ENCODE data around the gene TM9SF1. TPM values are rescaled to one million over a fixed set of nuclear protein-coding genes. Genes with fewer than 3 reads are reported as not detected.

The TM9SF1 gene
- total RNA-seq, 2 experiments from 2014 or later = 20.7 to 22.5 TPM

DNA sequence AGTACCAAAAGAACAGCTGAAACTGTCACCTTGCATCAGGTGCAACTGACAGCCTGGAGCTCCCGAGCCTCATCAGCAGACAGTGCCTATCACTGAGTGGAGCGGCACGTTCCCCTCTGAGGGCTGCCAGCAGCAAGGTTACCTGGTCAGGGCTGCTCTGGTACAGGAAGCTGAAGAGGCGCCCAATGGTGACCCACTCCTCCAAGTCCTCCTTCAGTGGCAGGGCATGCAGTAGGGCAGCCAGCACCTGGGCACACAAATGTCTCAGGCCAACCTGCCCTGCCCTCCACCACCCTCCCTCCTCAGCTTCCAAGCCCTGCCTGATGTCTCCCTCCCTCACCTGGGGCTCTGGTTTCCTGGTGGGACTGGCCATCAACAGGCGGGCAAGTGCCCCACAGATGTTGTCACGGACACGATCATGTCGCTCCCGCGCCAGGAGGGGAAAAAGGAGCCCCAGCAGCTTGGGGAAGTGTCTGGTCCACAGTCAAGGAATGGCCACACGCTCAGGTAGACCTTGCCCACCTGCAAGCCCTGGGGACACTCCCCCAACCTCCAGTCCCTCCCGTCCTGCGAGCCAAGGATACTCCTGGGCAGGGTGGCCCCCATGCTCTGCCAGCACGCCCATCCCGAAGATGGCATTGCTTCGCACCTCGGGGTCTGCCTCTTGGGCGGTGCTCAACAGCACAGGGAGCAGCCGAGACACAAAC, 13.7 kb downstream of the TM9SF1 start:
- Mint-ChIP-seq H3K9me3 (no peaks in the 10 kb centered on the region), H3K4me1 (peaks cover 4% of the 10 kb centered on the region), H3K36me3 (peaks cover 11% of the 10 kb centered on the region), H3K27me3 (no peaks in the 10 kb centered on the region), H3K4me3 (no peak overlapping the region), H3K27ac (peak overlapping the region; percentile 2)
- DNase-seq = no peak

DNA sequence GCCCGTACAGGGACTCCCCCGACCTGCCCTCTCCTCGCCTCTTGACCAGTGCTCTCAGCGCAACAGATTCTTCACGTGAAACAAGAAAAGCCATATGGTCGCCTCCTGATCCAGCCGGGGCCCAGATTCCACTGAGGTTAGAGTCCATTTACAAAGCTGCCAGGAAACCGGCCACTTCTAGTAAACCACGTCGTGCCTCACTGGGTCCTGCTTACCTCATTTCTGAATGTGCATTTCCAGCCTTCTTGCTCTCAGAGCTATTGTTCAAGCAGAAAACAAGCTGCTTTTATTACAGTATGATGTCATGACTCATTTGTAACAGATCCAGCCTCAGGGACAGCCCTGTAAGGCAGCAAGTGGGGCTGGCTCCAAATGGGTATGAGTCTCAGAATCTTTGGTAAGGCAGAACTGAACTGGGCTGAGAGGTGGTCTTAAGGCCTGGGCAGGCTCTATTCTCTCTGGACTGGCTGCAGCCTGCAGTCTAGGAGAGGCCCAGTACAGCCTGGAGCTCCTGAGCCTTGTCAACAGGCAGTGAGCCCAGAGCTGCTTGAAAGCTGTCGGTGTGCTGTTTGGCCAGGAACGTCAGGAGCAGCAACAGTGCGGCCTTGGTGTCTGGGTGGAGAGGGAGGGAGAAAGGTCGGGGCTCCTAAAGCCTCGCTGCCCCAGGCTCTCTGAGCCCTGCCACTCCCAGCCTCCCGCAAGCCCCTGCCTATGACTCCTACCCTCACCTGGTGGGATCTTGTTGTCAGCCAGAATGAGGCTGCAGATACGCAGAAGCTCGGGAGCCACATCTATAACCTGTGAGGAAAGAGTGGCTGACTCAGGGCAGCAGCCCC, 15.1 kb downstream of the TM9SF1 start:
- H3K27ac Mint-ChIP-seq = peak overlapping the region; percentile 35
- no peaks in the 10 kb centered on the region for H3K9me3 Mint-ChIP-seq
- peaks cover 5% of the 10 kb centered on the region for H3K36me3 Mint-ChIP-seq
- DNase-seq = no peak
- H3K4me3 Mint-ChIP-seq = no peak overlapping the region
- no peaks in the 10 kb centered on the region for H3K27me3 Mint-ChIP-seq
- peaks cover 3% of the 10 kb centered on the region for H3K4me1 Mint-ChIP-seq

GRCh38 chr14:24179294-24179960, 15.8 kb downstream of the TM9SF1 start:
- H3K4me3 Mint-ChIP-seq = no peak overlapping the region
- DNase-seq = no peak
- H3K9me3 Mint-ChIP-seq = no peaks in the 10 kb centered on the region
- H3K36me3 Mint-ChIP-seq = peaks cover 4% of the 10 kb centered on the region
- no peaks in the 10 kb centered on the region for H3K27me3 Mint-ChIP-seq
- peak overlapping the region; percentile 35 for H3K27ac Mint-ChIP-seq
- peaks cover 10% of the 10 kb centered on the region for H3K4me1 Mint-ChIP-seq

- no peak for DNase-seq
- peaks cover 4% of the 10 kb centered on the region for H3K36me3 Mint-ChIP-seq
- no peak overlapping the region for H3K4me3 Mint-ChIP-seq
- peaks cover 10% of the 10 kb centered on the region for H3K4me1 Mint-ChIP-seq
- no peaks in the 10 kb centered on the region for H3K9me3 Mint-ChIP-seq
- no peaks in the 10 kb centered on the region for H3K27me3 Mint-ChIP-seq
- no peak overlapping the region for H3K27ac Mint-ChIP-seq
Observed at GRCh38 chr14:24178399-24179178, 16.7 kb downstream of the TM9SF1 start.

GRCh38 chr14:24177891-24178290, 17.4 kb downstream of the TM9SF1 start:
- Mint-ChIP-seq H3K36me3 (peaks cover 8% of the 10 kb centered on the region), H3K27ac (no peak overlapping the region)

GRCh38 chr14:24177041-24177825, 18.0 kb downstream of the TM9SF1 start:
- Mint-ChIP-seq H3K27me3 (no peaks in the 10 kb centered on the region), H3K9me3 (no peaks in the 10 kb centered on the region), H3K4me3 (no peak overlapping the region), H3K27ac (peak overlapping the region; percentile 6), H3K36me3 (peaks cover 8% of the 10 kb centered on the region), H3K4me1 (peaks cover 8% of the 10 kb centered on the region)
- no peak for DNase-seq

More at GRCh38 chr14:24177891-24178290, 17.4 kb downstream of the TM9SF1 start:
- Mint-ChIP-seq H3K4me3 (no peak overlapping the region), H3K4me1 (peaks cover 10% of the 10 kb centered on the region), H3K27me3 (no peaks in the 10 kb centered on the region), H3K9me3 (no peaks in the 10 kb centered on the region)
- no peak for DNase-seq

- Mint-ChIP-seq H3K4me1 (peaks cover 11% of the 10 kb centered on the region), H3K36me3 (peaks cover 10% of the 10 kb centered on the region), H3K27me3 (no peaks in the 10 kb centered on the region), H3K27ac (no peak overlapping the region), H3K4me3 (no peak overlapping the region), H3K9me3 (no peaks in the 10 kb centered on the region)
- no peak for DNase-seq
Observed at GRCh38 chr14:24176599-24176998, 18.6 kb downstream of the TM9SF1 start.

DNA sequence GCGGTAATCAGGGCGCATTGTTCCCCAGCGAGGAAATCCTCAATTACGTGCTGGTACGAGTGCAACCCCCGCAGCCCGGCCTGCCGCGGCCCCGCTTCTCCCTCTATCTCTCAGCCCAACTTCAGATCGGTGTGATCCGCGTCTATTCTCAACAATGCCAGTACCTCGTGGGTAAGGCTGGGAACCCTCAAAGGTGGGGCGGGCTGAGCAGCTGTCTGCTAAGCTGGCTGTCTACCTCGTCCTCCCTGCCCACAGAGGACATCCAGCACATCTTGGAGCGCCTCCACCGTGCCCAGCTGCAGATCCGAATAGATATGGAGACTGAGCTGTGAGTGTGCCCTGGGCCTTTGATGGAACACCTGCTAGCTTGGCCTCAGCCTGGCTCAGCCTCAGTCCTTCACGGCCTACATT, 22.4 kb downstream of the TM9SF1 start:
- DNase-seq = no peak
- H3K9me3 Mint-ChIP-seq = no peaks in the 10 kb centered on the region
- peak overlapping the region; percentile 78 for H3K4me3 Mint-ChIP-seq
- H3K36me3 Mint-ChIP-seq = peaks cover 23% of the 10 kb centered on the region
- peak overlapping the region; percentile 25 for H3K27ac Mint-ChIP-seq
- H3K4me1 Mint-ChIP-seq = peaks cover 18% of the 10 kb centered on the region
- H3K27me3 Mint-ChIP-seq = no peaks in the 10 kb centered on the region

DNA sequence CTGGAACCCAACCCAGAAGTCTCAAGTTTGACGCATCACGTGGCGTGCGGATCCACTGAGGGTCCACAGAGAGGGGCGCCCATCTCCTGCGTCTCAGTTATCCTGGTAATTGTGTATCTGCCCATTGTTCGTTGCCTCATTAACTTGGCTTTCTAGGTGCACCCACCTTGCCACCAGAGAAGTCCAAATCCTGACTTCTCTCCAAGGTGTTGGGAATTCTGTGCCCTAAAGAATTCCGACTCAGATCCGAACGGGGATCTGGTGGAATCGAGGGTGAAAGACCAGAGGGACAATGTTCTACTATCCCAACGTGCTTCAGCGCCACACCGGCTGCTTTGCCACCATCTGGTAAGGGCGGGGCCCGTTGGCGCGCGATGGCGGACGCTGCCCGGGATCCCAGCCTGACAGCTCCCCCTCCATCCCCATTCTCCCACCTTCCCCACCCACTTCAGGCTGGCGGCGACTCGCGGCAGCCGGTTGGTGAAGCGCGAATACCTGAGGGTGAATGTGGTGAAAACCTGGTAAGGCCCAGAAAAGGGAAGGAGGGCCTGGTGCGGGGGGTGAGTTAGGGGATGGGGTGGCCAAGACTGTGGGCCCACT, 22.9 kb downstream of the TM9SF1 start:
- Mint-ChIP-seq H3K4me1 (peaks cover 18% of the 10 kb centered on the region), H3K27ac (peak overlapping the region; percentile 54), H3K4me3 (peak overlapping the region; percentile 78), H3K36me3 (peaks cover 26% of the 10 kb centered on the region), H3K9me3 (no peaks in the 10 kb centered on the region), H3K27me3 (no peaks in the 10 kb centered on the region)
- DNase-seq = no peak

DNA sequence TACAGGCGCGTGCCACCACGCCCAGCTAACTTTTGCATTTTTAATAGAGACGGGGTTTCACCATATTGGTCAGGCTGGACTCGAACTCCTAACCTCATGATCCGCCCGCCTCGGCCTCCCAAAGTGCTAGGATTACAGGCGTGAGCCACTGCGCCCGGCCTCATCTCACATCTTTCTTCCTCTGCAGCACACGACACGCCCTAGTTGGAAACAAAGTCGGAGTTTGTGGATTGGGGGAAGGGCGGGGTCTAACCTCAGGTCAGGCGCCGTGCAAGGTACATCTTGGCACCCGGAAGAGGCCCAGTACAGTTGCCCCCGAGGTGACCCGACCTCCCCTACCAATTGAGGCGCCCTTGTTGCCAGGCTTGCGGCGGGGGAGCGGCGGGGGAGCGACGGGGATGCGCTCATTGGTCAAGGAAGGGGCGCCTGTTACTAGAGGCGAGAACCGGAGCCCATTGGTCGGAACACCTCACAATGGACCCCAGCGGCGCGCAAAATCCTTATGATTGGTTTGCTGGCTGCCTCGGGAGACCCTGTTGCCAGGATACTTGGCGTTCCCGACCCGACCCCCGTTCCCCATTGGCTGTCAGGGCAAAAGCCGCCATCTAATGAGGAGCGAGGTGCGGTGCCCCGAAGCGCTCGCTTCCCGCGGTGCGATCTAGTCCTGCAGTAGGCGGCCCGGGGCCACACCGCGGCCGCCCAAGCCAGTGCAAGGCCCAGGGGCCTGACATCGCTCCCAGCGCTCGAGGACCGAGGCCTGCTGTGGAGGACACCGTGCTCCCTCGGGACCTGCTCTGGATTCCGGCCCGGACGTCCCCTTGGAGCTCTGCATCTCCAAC, 23.6 kb downstream of the TM9SF1 start, which contains the start of gene REC8:
TSS of gene REC8 (plus strand) at position 659 of the 839 bp plus-strand sequence. CDS start 473 bp downstream, outside the sequence.
- no peaks in the 10 kb centered on the region for H3K9me3 Mint-ChIP-seq
- no peaks in the 10 kb centered on the region for H3K27me3 Mint-ChIP-seq
- DNase-seq = peak; percentile 83
- H3K27ac Mint-ChIP-seq = peak within 1 kb of the TSS; percentile 83
- H3K36me3 Mint-ChIP-seq = peaks cover 31% of the 10 kb centered on the region
- peak within 1 kb of the TSS; percentile 78 for H3K4me3 Mint-ChIP-seq
- peaks cover 22% of the 10 kb centered on the region for H3K4me1 Mint-ChIP-seq

GRCh38 chr14:24167469-24168114, 27.6 kb downstream of the TM9SF1 start:
- H3K4me3 Mint-ChIP-seq = no peak overlapping the region
- H3K27me3 Mint-ChIP-seq = no peaks in the 10 kb centered on the region
- peaks cover 36% of the 10 kb centered on the region for H3K4me1 Mint-ChIP-seq
- H3K9me3 Mint-ChIP-seq = no peaks in the 10 kb centered on the region
- peak overlapping the region; percentile 44 for H3K27ac Mint-ChIP-seq
- peaks cover 49% of the 10 kb centered on the region for H3K36me3 Mint-ChIP-seq
- no peak for DNase-seq

DNA sequence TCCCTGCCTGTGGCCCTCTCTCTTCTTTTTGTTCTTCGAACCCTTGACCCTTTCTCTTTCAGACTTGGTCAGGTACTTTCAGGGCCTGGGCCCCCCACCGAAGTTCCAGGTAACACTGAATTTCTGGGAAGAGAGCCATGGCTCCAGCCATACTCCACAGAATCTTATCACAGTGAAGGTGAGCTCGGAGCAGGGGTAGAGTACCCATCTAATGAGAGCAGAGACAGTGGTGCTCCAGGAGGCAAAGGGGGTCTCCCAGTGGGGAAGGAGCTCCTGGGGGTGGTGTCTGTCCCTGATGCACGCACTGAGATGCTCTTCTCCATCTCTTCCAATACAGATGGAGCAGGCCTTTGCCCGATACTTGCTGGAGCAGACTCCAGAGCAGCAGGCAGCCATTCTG, 29.5 kb downstream of the TM9SF1 start:
- Mint-ChIP-seq H3K4me1 (peaks cover 38% of the 10 kb centered on the region), H3K9me3 (no peaks in the 10 kb centered on the region), H3K27ac (no peak overlapping the region), H3K4me3 (no peak overlapping the region), H3K27me3 (peaks cover 6% of the 10 kb centered on the region), H3K36me3 (peaks cover 55% of the 10 kb centered on the region)
- DNase-seq = no peak

Data from activated naive CD8-positive, alpha-beta T cell treated with anti-CD3 and anti-CD28 coated beads for 36 hours (primary cell).